Keratinocyte (primary cell): ENCODE data around the gene PAX2. TPM values are rescaled to one million over a fixed set of nuclear protein-coding genes. Genes with fewer than 3 reads are reported as not detected.

ENCODE experiments used
- DNase-seq: peaks from one replicate; pipeline ENCODE4 v3.0.0-alpha.2; 2011; ENCODE audit warnings: low read depth, missing footprints, low spot score
- FAIRE-seq: peaks from 2 replicates; lab custom pipeline; 2011; peaks lifted over from hg19 to GRCh38; lab: Jason Lieb, UNC
- H2AFZ ChIP-seq: 2 replicates; pipeline ENCODE4 v1.6.0; 2012; ENCODE audit warnings: low read length, control low read depth, inconsistent platforms; ENCODE audit not compliant: control insufficient read depth
- H3K27ac ChIP-seq: 2 replicates; pipeline ENCODE4 v1.5.1; 2011; ENCODE audit warnings: low read length; ENCODE audit not compliant: control insufficient read depth, insufficient read depth
- H3K27me3 ChIP-seq: 3 replicates; pipeline ENCODE4 v1.6.0; 2011; ENCODE audit warnings: low read length; ENCODE audit not compliant: control insufficient read depth, insufficient read depth; ENCODE audit errors: extremely low read depth
- H3K36me3 ChIP-seq, 2 experiments: 2 replicates in 1 of 2; 3 replicates in 1 of 2; pipeline ENCODE4 v1.5.1; 2011; ENCODE audit warnings: low read length in 2 of 2, mild to moderate bottlenecking in 1 of 2; ENCODE audit not compliant: control insufficient read depth in 2 of 2, insufficient read depth in 2 of 2; ENCODE audit errors: extremely low read depth in 1 of 2
- H3K4me1 ChIP-seq: 3 replicates; pipeline ENCODE4 v1.5.1; 2011; ENCODE audit warnings: low read length; ENCODE audit not compliant: control insufficient read depth, insufficient read depth; ENCODE audit errors: extremely low read depth
- H3K4me2 ChIP-seq: 3 replicates; pipeline ENCODE4 v1.6.0; 2011; ENCODE audit warnings: low read depth, low read length; ENCODE audit not compliant: control insufficient read depth, insufficient read depth; ENCODE audit errors: extremely low read depth
- H3K4me3 ChIP-seq, 3 experiments: fragments of 200-600 bp in 1 of 3; sonication (generic) in 1 of 3; 2 replicates in 2 of 3; 3 replicates in 1 of 3; pipeline ENCODE4 v1.5.1; 2011 to 2016; ENCODE audit warnings: low read length in 3 of 3, mild to moderate bottlenecking in 3 of 3, control low read depth in 2 of 3, inconsistent platforms in 1 of 3, low read depth in 1 of 3, mixed read lengths in 1 of 3, mixed run types in 1 of 3, moderate library complexity in 1 of 3; ENCODE audit not compliant: control insufficient read depth in 2 of 3, insufficient read depth in 2 of 3; ENCODE audit errors: extremely low read depth in 1 of 3
- H3K79me2 ChIP-seq: 2 replicates; pipeline ENCODE4 v1.6.0; 2012; ENCODE audit warnings: low read length; ENCODE audit not compliant: control insufficient read depth, insufficient read depth
- H3K9ac ChIP-seq: 3 replicates; pipeline ENCODE4 v1.6.0; 2011; ENCODE audit warnings: low read length; ENCODE audit not compliant: control insufficient read depth, insufficient read depth; ENCODE audit errors: extremely low read depth
- H3K9me1 ChIP-seq: 3 replicates; pipeline ENCODE4 v1.6.0; 2011; ENCODE audit warnings: low read length; ENCODE audit not compliant: control insufficient read depth, insufficient read depth; ENCODE audit errors: extremely low read depth
- H3K9me3 ChIP-seq: 2 replicates; pipeline ENCODE4 v1.5.1; 2012; ENCODE audit warnings: low read depth, low read length; ENCODE audit not compliant: control insufficient read depth
- H4K20me1 ChIP-seq: 3 replicates; pipeline ENCODE4 v1.6.0; 2011; ENCODE audit warnings: low read length; ENCODE audit not compliant: control insufficient read depth, insufficient read depth; ENCODE audit errors: extremely low read depth
- CTCF ChIP-seq, 3 experiments: IDR thresholded peaks in 1 of 3; conservative IDR thresholded peaks in 1 of 3; optimal IDR thresholded peaks in 1 of 3; 2 replicates in 2 of 3; 3 replicates in 1 of 3; pipeline versions ENCODE3 to v1.5.1; 2011; ENCODE audit warnings: low read length in 3 of 3, mild to moderate bottlenecking in 3 of 3, moderate library complexity in 2 of 3, control low read depth in 1 of 3, inconsistent platforms in 1 of 3; ENCODE audit not compliant: insufficient read depth in 2 of 3; ENCODE audit errors: extremely low read depth in 1 of 3
- EZH2 ChIP-seq: IDR thresholded peaks from one replicate; pipeline ENCODE4 v1.6.1; 2012; ENCODE audit warnings: inconsistent platforms, mild to moderate bottlenecking, low read length, moderate library complexity
- dilution Hi-C: fragments of 300-500 bp; cut with MboI; formaldehyde crosslinking; loops from one replicate; pipeline ENCODE4 v1.7.0; 2020; ENCODE audit warnings: low sequenced_read_pairs; ENCODE audit not compliant: extremely low pct_ligation_motif_present
- polyA plus RNA-seq, 5 experiments: library from polyadenylated mRNA; depleted of rRNA in 3 of 5; stranded (reverse) in 3 of 5; stranded (forward) in 1 of 5; unstranded in 1 of 5; fragments of >200 nt; gene quantifications; 1 replicate in 1 of 5; 2 replicates in 3 of 5; 3 replicates in 1 of 5; pipeline versions ENCODE4 v1.2.1 to v1.2.3, GENCODE V29; 2011 to 2012; ENCODE audit warnings: missing spikeins in 2 of 5, low read depth in 1 of 5, low replicate concordance in 1 of 5

The PAX2 gene
- polyA plus RNA-seq, 1 donor (not counting 4 experiments of a cell fraction or from before 2014, with no cell fraction given): not detected

GRCh38 chr10:100714566-100714950 is 30.8 kb upstream of the PAX2 start:
- no peak for FAIRE-seq
- TF ChIP-seq EZH2 (no peak), CTCF (optimal IDR thresholded peaks at IDR 0.05 in 1 of 3, IDR thresholded peaks at IDR 0.05 in 1 of 3, conservative IDR thresholded peaks at IDR 0.05 in 1 of 3; ENCODE audit: extremely low read depth in 1 of 3, insufficient read depth in 2 of 3, low read length in 3 of 3) (no peak)

DNA sequence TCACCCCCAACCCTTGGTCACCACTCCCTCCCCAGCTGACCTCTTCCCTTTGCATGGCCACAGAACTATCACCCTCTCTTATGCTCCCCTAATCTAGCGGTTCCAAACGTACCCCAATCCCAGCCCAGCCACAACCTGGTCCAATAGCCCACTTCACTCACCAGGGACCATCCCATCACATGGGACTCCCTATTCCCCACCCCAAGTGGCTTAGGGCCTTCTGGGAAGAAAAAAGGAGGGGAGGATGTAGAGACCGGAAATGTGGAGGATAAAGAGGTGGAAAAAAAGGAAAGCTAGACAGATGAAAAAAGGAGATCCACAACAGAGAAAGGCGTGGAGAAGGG is 30.3 kb upstream of the PAX2 start:
- no peaks in the 10 kb centered on the region for H3K9me1 ChIP-seq
- H3K9me3 ChIP-seq: no peaks in the 10 kb centered on the region
- no peak overlapping the region for H2AFZ ChIP-seq
- no peaks in the 10 kb centered on the region for H3K79me2 ChIP-seq
- no peak overlapping the region for H3K9ac ChIP-seq
- H4K20me1 ChIP-seq: peaks cover 2% of the 10 kb centered on the region
- peaks cover 66% of the 10 kb centered on the region for H3K27me3 ChIP-seq
- FAIRE-seq: no peak
- dilution Hi-C loops: no loop called here
- peak; percentile 15 for TF ChIP-seq EZH2
- TF ChIP-seq CTCF (optimal IDR thresholded peaks at IDR 0.05 in 1 of 3, IDR thresholded peaks at IDR 0.05 in 1 of 3, conservative IDR thresholded peaks at IDR 0.05 in 1 of 3; ENCODE audit: extremely low read depth in 1 of 3, insufficient read depth in 2 of 3, low read length in 3 of 3): no peak
- no peak for DNase-seq
- H3K4me2 ChIP-seq: no peak overlapping the region
- H3K4me3 ChIP-seq: no peak overlapping the region
- no peak overlapping the region for H3K27ac ChIP-seq
- H3K4me1 ChIP-seq: no peaks in the 10 kb centered on the region
- no peaks in the 10 kb centered on the region for H3K36me3 ChIP-seq

More at GRCh38 chr10:100714566-100714950, 30.8 kb upstream of the PAX2 start:
- Histone ChIP-seq H3K4me3 (no peak overlapping the region), H3K4me1 (no peaks in the 10 kb centered on the region), H3K4me2 (no peak overlapping the region), H3K9ac (no peak overlapping the region), H3K36me3 (no peaks in the 10 kb centered on the region), H4K20me1 (peaks cover 2% of the 10 kb centered on the region), H3K27ac (no peak overlapping the region), H3K27me3 (peaks cover 68% of the 10 kb centered on the region), H3K79me2 (no peaks in the 10 kb centered on the region), H3K9me1 (no peaks in the 10 kb centered on the region), H2AFZ (no peak overlapping the region), H3K9me3 (no peaks in the 10 kb centered on the region)
- dilution Hi-C loops: no loop called here
- DNase-seq: no peak
